ENCODE data around the gene PAX8. TPM values are rescaled to one million over a fixed set of nuclear protein-coding genes. Genes with fewer than 3 reads are reported as not detected.
"Not testable (repeated sequence)": the region's sequence is repeated elsewhere in the genome, so short reads cannot be mapped to it uniquely, and the experiment has no call there.

Gene PAX8
- total and polyA plus RNA-seq, 2 donors (not counting 1 experiment from before 2014, with no cell fraction given): 0.26 to 0.50 TPM

- Histone ChIP-seq H4K20me1 (ENCODE audit: control insufficient read depth, extremely low read depth, insufficient read depth, low read length) (no peaks in the 10 kb centered on the region), H3K4me3 (replicated peaks in 1 of 4; ENCODE audit: control extremely low read depth in 1 of 4, insufficient read depth in 1 of 4, low read depth in 3 of 4, low read length in 4 of 4) (no peak overlapping the region), H3K4me2 (ENCODE audit: extremely low read depth, insufficient read depth, low read length) (no peak overlapping the region), H2AFZ (ENCODE audit: low read length) (no peak overlapping the region), H3K4me1 (ENCODE audit: control insufficient read depth, extremely low read depth, insufficient read depth, low read length) (no peaks in the 10 kb centered on the region), H3K9me3 (ENCODE audit: control insufficient read depth, insufficient read depth, low read depth, low read length) (no peaks in the 10 kb centered on the region), H3K9ac (ENCODE audit: insufficient read depth, low read length) (no peak overlapping the region), H3K27ac (ENCODE audit: insufficient read depth, low read length) (no peak overlapping the region), H3K36me3 (ENCODE audit: control insufficient read depth, insufficient read depth, low read length) (no peaks in the 10 kb centered on the region), H3K27me3 (ENCODE audit: control insufficient read depth, insufficient read depth, low read length) (peaks cover 14% of the 10 kb centered on the region), H3K79me2 (ENCODE audit: control insufficient read depth, insufficient read depth, low read length) (no peaks in the 10 kb centered on the region)
- peak; percentile 5 to 31 for DNase-seq (ENCODE audit: low read depth in 2 of 2)
- no peak for TF ChIP-seq EZH2 (IDR thresholded peaks at IDR 0.05; ENCODE audit: low read length, missing control alignments)
- TF ChIP-seq CTCF (conservative IDR thresholded peaks at IDR 0.05 in 1 of 2, IDR thresholded peaks at IDR 0.05 in 1 of 2; ENCODE audit: low read depth in 1 of 2, low read length in 2 of 2): no peak
These were observed 31.1 kb upstream of the PAX8 start for GRCh38 chr2:113309655-113310387.

GRCh38 chr2:113308784-113309183 lies 30.1 kb upstream of the PAX8 start:
- not testable (repeated sequence) for H3K4me3 ChIP-seq (replicated peaks in 1 of 4; ENCODE audit: control extremely low read depth in 1 of 4, insufficient read depth in 1 of 4, low read depth in 3 of 4, low read length in 4 of 4); H3K4me2 ChIP-seq (ENCODE audit: extremely low read depth, insufficient read depth, low read length); H3K79me2 ChIP-seq (ENCODE audit: control insufficient read depth, insufficient read depth, low read length); DNase-seq (ENCODE audit: low read depth in 2 of 2); H4K20me1 ChIP-seq (ENCODE audit: control insufficient read depth, extremely low read depth, insufficient read depth, low read length); H3K36me3 ChIP-seq (ENCODE audit: control insufficient read depth, insufficient read depth, low read length); H2AFZ ChIP-seq (ENCODE audit: low read length); H3K9me3 ChIP-seq (ENCODE audit: control insufficient read depth, insufficient read depth, low read depth, low read length); H3K4me1 ChIP-seq (ENCODE audit: control insufficient read depth, extremely low read depth, insufficient read depth, low read length); H3K27ac ChIP-seq (ENCODE audit: insufficient read depth, low read length); H3K9ac ChIP-seq (ENCODE audit: insufficient read depth, low read length)
- TF ChIP-seq CTCF (conservative IDR thresholded peaks at IDR 0.05 in 1 of 2, IDR thresholded peaks at IDR 0.05 in 1 of 2; ENCODE audit: low read depth in 1 of 2, low read length in 2 of 2): peak in 1 of 2 donors; percentile 6
- H3K27me3 ChIP-seq (ENCODE audit: control insufficient read depth, insufficient read depth, low read length): peaks cover 14% of the 10 kb centered on the region

- H4K20me1 ChIP-seq (ENCODE audit: control insufficient read depth, extremely low read depth, insufficient read depth, low read length); H3K4me3 ChIP-seq (replicated peaks in 1 of 4; ENCODE audit: control extremely low read depth in 1 of 4, insufficient read depth in 1 of 4, low read depth in 3 of 4, low read length in 4 of 4); H3K9ac ChIP-seq (ENCODE audit: insufficient read depth, low read length); H3K9me3 ChIP-seq (ENCODE audit: control insufficient read depth, insufficient read depth, low read depth, low read length); H3K36me3 ChIP-seq (ENCODE audit: control insufficient read depth, insufficient read depth, low read length); H3K79me2 ChIP-seq (ENCODE audit: control insufficient read depth, insufficient read depth, low read length); H3K4me2 ChIP-seq (ENCODE audit: extremely low read depth, insufficient read depth, low read length); H2AFZ ChIP-seq (ENCODE audit: low read length); DNase-seq (ENCODE audit: low read depth in 2 of 2); H3K27ac ChIP-seq (ENCODE audit: insufficient read depth, low read length); H3K4me1 ChIP-seq (ENCODE audit: control insufficient read depth, extremely low read depth, insufficient read depth, low read length): not testable (repeated sequence)
- peaks cover 15% of the 10 kb centered on the region for H3K27me3 ChIP-seq (ENCODE audit: control insufficient read depth, insufficient read depth, low read length)
These were observed 27.5 kb upstream of the PAX8 start for GRCh38 chr2:113306207-113306606.

GRCh38 chr2:113305749-113306148 lies 27.0 kb upstream of the PAX8 start:
- not testable (repeated sequence) for H4K20me1 ChIP-seq (ENCODE audit: control insufficient read depth, extremely low read depth, insufficient read depth, low read length); H3K36me3 ChIP-seq (ENCODE audit: control insufficient read depth, insufficient read depth, low read length); H3K4me3 ChIP-seq (replicated peaks in 1 of 4; ENCODE audit: control extremely low read depth in 1 of 4, insufficient read depth in 1 of 4, low read depth in 3 of 4, low read length in 4 of 4); H3K4me2 ChIP-seq (ENCODE audit: extremely low read depth, insufficient read depth, low read length); H3K4me1 ChIP-seq (ENCODE audit: control insufficient read depth, extremely low read depth, insufficient read depth, low read length); H3K9me3 ChIP-seq (ENCODE audit: control insufficient read depth, insufficient read depth, low read depth, low read length); H3K27ac ChIP-seq (ENCODE audit: insufficient read depth, low read length); H3K9ac ChIP-seq (ENCODE audit: insufficient read depth, low read length); H3K79me2 ChIP-seq (ENCODE audit: control insufficient read depth, insufficient read depth, low read length); DNase-seq (ENCODE audit: low read depth in 2 of 2); H2AFZ ChIP-seq (ENCODE audit: low read length)
- peaks cover 15% of the 10 kb centered on the region for H3K27me3 ChIP-seq (ENCODE audit: control insufficient read depth, insufficient read depth, low read length)
